GM23248 (cell line): ENCODE data around the gene FAM83F.

Source experiments
- EZH2 ChIP-seq: fragments of 200-600 bp; sonication (generic); IDR thresholded peaks from 2 replicates; pipeline ENCODE4 v1.6.1; 2018; ENCODE audit warnings: antibody characterized with exemption, mild to moderate bottlenecking; ENCODE audit not compliant: insufficient read depth, poor library complexity, severe bottlenecking
- EZH2phosphoT487 ChIP-seq: fragments of 200-600 bp; sonication (generic); IDR thresholded peaks from 2 replicates; pipeline ENCODE4 v1.6.1; 2018; ENCODE audit warnings: antibody characterized with exemption, moderate library complexity, mild to moderate bottlenecking, low read depth; ENCODE audit not compliant: insufficient read depth

GRCh38 chr22:40081662-40082061 is 86.9 kb downstream of the FAM83F start:
- TF ChIP-seq EZH2 (no peak), EZH2phosphoT487 (no peak)
